Stromal cell of bone marrow (primary cell): Measurements from ENCODE around the gene INTS13.
"Not testable (repeated sequence)": the region's sequence is repeated elsewhere in the genome, so short reads cannot be mapped to it uniquely, and the experiment has no call there.

Experiments
- DNase-seq: peaks from one replicate; pipeline ENCODE4 v3.0.0-alpha.2; 2012; ENCODE audit warnings: low read depth

Gene INTS13

GRCh38 chr12:26869908-26870459, 67.8 kb downstream of the INTS13 start:
- no peak for DNase-seq

- DNase-seq = no peak
These were observed 68.7 kb downstream of the INTS13 start for GRCh38 chr12:26869104-26869494.

- DNase-seq = no peak
These were observed 69.2 kb downstream of the INTS13 start for GRCh38 chr12:26868447-26869103.

GRCh38 chr12:26867080-26867479, 70.7 kb downstream of the INTS13 start:
- no peak for DNase-seq

- no peak for DNase-seq
These were observed 74.3 kb downstream of the INTS13 start for GRCh38 chr12:26863515-26863914.

GRCh38 chr12:26862787-26863186, 75.0 kb downstream of the INTS13 start:
- not testable (repeated sequence) for DNase-seq

- DNase-seq = no peak
These were observed 76.1 kb downstream of the INTS13 start for GRCh38 chr12:26861690-26862089.

- DNase-seq = no peak
These were observed 80.2 kb downstream of the INTS13 start for GRCh38 chr12:26857465-26858176.

- no peak for DNase-seq
These were observed 82.4 kb downstream of the INTS13 start for GRCh38 chr12:26855337-26855736.
